ENCODE data around the gene CCDC200. TPM values are rescaled to one million over a fixed set of nuclear protein-coding genes. Genes with fewer than 3 reads are reported as not detected.
"Not testable (repeated sequence)": the region's sequence is repeated elsewhere in the genome, so short reads cannot be mapped to it uniquely, and the experiment has no call there.

The CCDC200 gene
- total and polyA plus RNA-seq, 2 donors from 2014 or later, result not detected

DNA sequence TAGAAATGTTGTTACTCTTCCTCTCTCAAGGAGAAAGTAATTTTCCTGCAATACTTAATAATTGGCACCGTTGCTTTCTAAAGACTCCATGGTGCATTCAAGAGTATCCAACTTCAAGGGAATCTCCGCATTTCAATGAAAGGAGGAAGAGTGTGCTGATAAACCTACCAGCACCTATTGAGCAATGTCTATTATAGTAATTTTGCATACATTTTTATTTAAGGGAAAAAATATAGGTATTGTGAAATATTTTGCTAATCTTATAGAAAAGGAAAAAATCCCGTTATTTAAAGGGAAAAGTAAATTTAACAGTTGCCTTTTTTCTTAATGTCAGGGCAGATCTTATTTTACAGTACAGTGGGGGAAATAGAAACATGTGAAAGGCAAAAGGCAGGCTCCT, 17.8 kb downstream of the CCDC200 start:
- Histone ChIP-seq H3K4me1 (ENCODE audit: control insufficient read depth in 2 of 3, insufficient read depth in 2 of 3, low read depth in 1 of 3, low read length in 3 of 3) (peaks cover 0 to 14% (median 6%) of the 10 kb centered on the region in 3 donors), H3K27me3 (ENCODE audit: control insufficient read depth, insufficient read depth, low read length) (no peaks in the 10 kb centered on the region), H3K4me3 (ENCODE audit: low read length in 3 of 3) (no peak overlapping the region), H3K36me3 (ENCODE audit: control insufficient read depth in 2 of 3, insufficient read depth in 3 of 3, low read length in 3 of 3) (peaks cover 2 to 17% (median 7%) of the 10 kb centered on the region in 3 donors), H3K27ac (ENCODE audit: low read depth in 2 of 2, low read length in 2 of 2) (no peak overlapping the region), H3K9ac (ENCODE audit: low read length in 3 of 3) (no peak overlapping the region), H3K9me3 (ENCODE audit: control insufficient read depth in 2 of 3, insufficient read depth in 1 of 3, low read length in 3 of 3) (no peaks in the 10 kb centered on the region)
- DNase-seq (no peak), FAIRE-seq (no peak)
- intact Hi-C loops (cut with DNase I), result no loop called here
- TF ChIP-seq, protein P1, sequence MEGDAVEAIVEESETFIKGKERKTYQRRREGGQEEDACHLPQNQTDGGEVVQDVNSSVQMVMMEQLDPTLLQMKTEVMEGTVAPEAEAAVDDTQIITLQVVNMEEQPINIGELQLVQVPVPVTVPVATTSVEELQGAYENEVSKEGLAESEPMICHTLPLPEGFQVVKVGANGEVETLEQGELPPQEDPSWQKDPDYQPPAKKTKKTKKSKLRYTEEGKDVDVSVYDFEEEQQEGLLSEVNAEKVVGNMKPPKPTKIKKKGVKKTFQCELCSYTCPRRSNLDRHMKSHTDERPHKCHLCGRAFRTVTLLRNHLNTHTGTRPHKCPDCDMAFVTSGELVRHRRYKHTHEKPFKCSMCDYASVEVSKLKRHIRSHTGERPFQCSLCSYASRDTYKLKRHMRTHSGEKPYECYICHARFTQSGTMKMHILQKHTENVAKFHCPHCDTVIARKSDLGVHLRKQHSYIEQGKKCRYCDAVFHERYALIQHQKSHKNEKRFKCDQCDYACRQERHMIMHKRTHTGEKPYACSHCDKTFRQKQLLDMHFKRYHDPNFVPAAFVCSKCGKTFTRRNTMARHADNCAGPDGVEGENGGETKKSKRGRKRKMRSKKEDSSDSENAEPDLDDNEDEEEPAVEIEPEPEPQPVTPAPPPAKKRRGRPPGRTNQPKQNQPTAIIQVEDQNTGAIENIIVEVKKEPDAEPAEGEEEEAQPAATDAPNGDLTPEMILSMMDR (IDR thresholded peaks at IDR 0.05; ENCODE audit: borderline replicate concordance, extremely low read depth, insufficient read depth), result no peak

- H3K27me3 ChIP-seq (ENCODE audit: control insufficient read depth, insufficient read depth, low read length); H3K9me3 ChIP-seq (ENCODE audit: control insufficient read depth in 2 of 3, insufficient read depth in 1 of 3, low read length in 3 of 3); H3K9ac ChIP-seq (ENCODE audit: low read length in 3 of 3); H3K4me1 ChIP-seq (ENCODE audit: control insufficient read depth in 2 of 3, insufficient read depth in 2 of 3, low read depth in 1 of 3, low read length in 3 of 3); intact Hi-C loops (cut with DNase I); FAIRE-seq; DNase-seq; H3K4me3 ChIP-seq (ENCODE audit: low read length in 3 of 3); H3K27ac ChIP-seq (ENCODE audit: low read depth in 2 of 2, low read length in 2 of 2): not testable (repeated sequence)
- H3K36me3 ChIP-seq (ENCODE audit: control insufficient read depth in 2 of 3, insufficient read depth in 3 of 3, low read length in 3 of 3), result peaks cover 8 to 51% (median 38%) of the 10 kb centered on the region in 3 donors
Observed at GRCh38 chr17:43203013-43203412, 25.4 kb downstream of the CCDC200 start.

GRCh38 chr17:43200127-43200526, 28.3 kb downstream of the CCDC200 start:
- H3K4me3 ChIP-seq (ENCODE audit: low read length in 3 of 3), result no peak overlapping the region
- H3K4me1 ChIP-seq (ENCODE audit: control insufficient read depth in 2 of 3, insufficient read depth in 2 of 3, low read depth in 1 of 3, low read length in 3 of 3), result no peaks in the 10 kb centered on the region
- H3K27ac ChIP-seq (ENCODE audit: low read depth in 2 of 2, low read length in 2 of 2), result no peak overlapping the region
- peaks cover 12 to 72% (median 45%) of the 10 kb centered on the region in 3 donors for H3K36me3 ChIP-seq (ENCODE audit: control insufficient read depth in 2 of 3, insufficient read depth in 3 of 3, low read length in 3 of 3)
- no peak overlapping the region for H3K9ac ChIP-seq (ENCODE audit: low read length in 3 of 3)
- TF ChIP-seq, protein P1 (IDR thresholded peaks at IDR 0.05; ENCODE audit: borderline replicate concordance, extremely low read depth, insufficient read depth), result no peak
- DNase-seq (no peak), FAIRE-seq (no peak)
- intact Hi-C loops (cut with DNase I), result no loop called here
- H3K27me3 ChIP-seq (ENCODE audit: control insufficient read depth, insufficient read depth, low read length), result no peaks in the 10 kb centered on the region
- no peaks in the 10 kb centered on the region for H3K9me3 ChIP-seq (ENCODE audit: control insufficient read depth in 2 of 3, insufficient read depth in 1 of 3, low read length in 3 of 3)

DNA sequence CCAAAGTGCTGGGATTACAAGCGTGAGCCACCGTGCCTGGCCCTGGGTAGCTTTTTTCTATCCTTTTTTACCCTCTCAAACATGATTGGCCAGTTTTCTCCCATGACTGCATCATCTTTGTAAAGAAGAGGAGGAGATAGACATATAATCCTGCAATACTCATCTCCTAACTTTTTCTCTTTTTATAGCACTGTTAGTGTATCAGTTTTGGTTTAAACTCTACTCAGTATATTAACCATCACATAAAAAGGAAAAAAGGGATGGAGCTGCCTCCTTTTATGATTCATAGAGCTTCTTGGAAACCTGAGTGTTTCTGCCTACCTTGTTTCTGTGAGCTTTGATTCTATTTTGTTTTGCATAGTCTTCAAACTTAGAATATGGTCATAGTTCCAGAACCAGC, 28.8 kb downstream of the CCDC200 start:
- no peaks in the 10 kb centered on the region for H3K9me3 ChIP-seq (ENCODE audit: control insufficient read depth in 2 of 3, insufficient read depth in 1 of 3, low read length in 3 of 3)
- peaks cover 14 to 74% (median 48%) of the 10 kb centered on the region in 3 donors for H3K36me3 ChIP-seq (ENCODE audit: control insufficient read depth in 2 of 3, insufficient read depth in 3 of 3, low read length in 3 of 3)
- TF ChIP-seq, protein P1 (IDR thresholded peaks at IDR 0.05; ENCODE audit: borderline replicate concordance, extremely low read depth, insufficient read depth), result no peak
- H3K27me3 ChIP-seq (ENCODE audit: control insufficient read depth, insufficient read depth, low read length), result no peaks in the 10 kb centered on the region
- intact Hi-C loops (cut with DNase I), result no loop called here
- H3K27ac ChIP-seq (ENCODE audit: low read depth in 2 of 2, low read length in 2 of 2), result no peak overlapping the region
- no peak overlapping the region for H3K9ac ChIP-seq (ENCODE audit: low read length in 3 of 3)
- H3K4me3 ChIP-seq (ENCODE audit: low read length in 3 of 3), result no peak overlapping the region
- H3K4me1 ChIP-seq (ENCODE audit: control insufficient read depth in 2 of 3, insufficient read depth in 2 of 3, low read depth in 1 of 3, low read length in 3 of 3), result no peaks in the 10 kb centered on the region
- DNase-seq (no peak), FAIRE-seq (no peak)
